ENCODE results near the gene HMG20B. TPM values are rescaled to one million over a fixed set of nuclear protein-coding genes. Genes with fewer than 3 reads are reported as not detected.

Gene HMG20B
- total RNA-seq, 1 donor from 2014 or later = 37.0 TPM

DNA sequence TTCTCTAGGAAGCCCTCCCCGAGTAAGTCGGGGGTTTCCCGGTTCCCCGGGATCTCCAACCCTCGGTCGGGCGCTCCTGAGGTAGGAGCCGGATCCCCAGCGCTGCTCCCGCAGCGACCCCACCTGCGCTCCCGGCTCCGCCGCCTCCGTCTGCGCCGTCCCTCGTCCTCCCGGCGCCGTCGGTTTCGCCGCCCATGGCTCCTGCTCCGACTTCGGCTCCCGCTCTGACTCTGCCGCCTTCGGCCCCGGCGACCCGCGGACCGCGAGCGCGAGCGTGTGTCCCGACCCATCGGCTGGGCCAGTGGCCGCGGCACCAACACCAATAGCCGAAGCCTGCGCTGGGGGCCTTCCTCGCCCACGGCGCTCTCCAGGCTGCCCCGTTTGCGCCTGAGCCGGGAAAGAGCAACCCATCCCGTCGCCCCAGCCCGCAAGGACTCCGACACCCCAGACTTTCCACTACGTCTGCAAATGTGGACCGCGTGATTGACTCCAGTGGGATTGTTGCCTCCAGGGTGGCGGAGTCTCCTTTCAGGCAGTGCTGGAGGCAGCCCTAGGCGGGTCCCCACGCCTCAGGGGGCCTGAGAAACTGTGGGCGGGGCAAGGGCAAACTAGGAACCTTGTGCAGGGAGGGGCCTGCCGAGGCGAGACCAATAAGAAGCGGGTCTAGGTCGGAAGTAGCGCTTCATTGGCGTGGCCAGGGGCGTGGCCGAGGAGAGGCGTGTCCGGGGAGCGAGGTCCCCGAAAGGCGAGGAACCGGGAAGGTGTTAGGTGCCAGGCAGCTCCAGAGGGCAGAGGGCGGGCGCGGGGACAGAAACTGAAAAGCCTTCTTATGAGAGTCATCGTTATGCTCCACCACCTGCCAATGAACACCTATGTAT is 54.0 kb downstream of the HMG20B start, which contains the start of gene CACTIN:
Gene CACTIN, minus strand, starts transcription at position 318 of the 878 bp plus-strand sequence. Its CDS starts 28 bp downstream, at position 290.
- DNase-seq (ENCODE audit: missing footprints) = peak; percentile 100

DNA sequence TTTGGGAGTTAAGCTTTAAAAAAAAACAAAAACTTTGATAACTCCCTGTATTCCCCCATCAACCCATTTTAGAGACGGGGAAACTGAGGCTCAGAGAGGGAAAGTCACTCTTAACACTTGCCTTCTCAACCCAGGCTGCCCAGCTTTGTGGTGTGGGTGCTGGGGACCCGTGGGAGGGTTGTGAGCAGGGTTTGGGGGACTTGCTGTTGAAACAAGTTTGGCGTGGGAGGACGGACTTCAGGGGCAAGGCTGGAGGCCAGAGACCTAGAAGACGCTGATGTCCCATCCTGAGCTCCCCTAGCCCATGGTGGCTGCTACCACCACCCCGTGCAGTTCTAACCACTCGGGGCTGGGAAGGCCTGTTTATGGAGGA is 54.6 kb downstream of the HMG20B start:
- no peak for ATAC-seq
- DNase-seq (ENCODE audit: missing footprints) = no peak
- intact Hi-C loops (cut with DNase I) = no loop called here

More for the DNA sequence above, 54.0 kb downstream of the HMG20B start, which contains the start of gene CACTIN:
- ATAC-seq = peak; percentile 98
- intact Hi-C loops (cut with DNase I) = no loop called here

Other genes with a start within 250 kb of the HMG20B start
- gene NFIC, start 206.4 kb upstream of the HMG20B start, total RNA-seq = 164 TPM
- gene SMIM24, start 92.4 kb upstream of the HMG20B start, total RNA-seq = not detected
- gene SMIM44, start 89.5 kb upstream of the HMG20B start, total RNA-seq = not detected
- 11.1 TPM for gene DOHH, start 72.3 kb upstream of the HMG20B start, total RNA-seq
- 19.4 TPM for gene FZR1, start 66.6 kb upstream of the HMG20B start, total RNA-seq
- not detected for gene TEKTIP1, start 33.8 kb upstream of the HMG20B start, total RNA-seq
- 23.7 TPM for gene MFSD12, start 15.4 kb upstream of the HMG20B start, total RNA-seq
- 2.7 TPM for gene GIPC3, start 12.5 kb downstream of the HMG20B start, total RNA-seq
- 4.1 TPM for gene TBXA2R, start 33.9 kb downstream of the HMG20B start, total RNA-seq
- gene CACTIN, start 53.8 kb downstream of the HMG20B start, total RNA-seq = 12.6 TPM
- 34.7 TPM for gene PIP5K1C, start 127.5 kb downstream of the HMG20B start, total RNA-seq
- 0.62 TPM for gene TJP3, start 135.4 kb downstream of the HMG20B start, total RNA-seq
- 12.7 TPM for gene APBA3, start 188.7 kb downstream of the HMG20B start, total RNA-seq
- 73.8 TPM for gene MRPL54, start 189.7 kb downstream of the HMG20B start, total RNA-seq
- gene RAX2, start 199.3 kb downstream of the HMG20B start, total RNA-seq = not detected
- 0.43 TPM for gene MATK, start 213.4 kb downstream of the HMG20B start, total RNA-seq

Data from Right ventricle myocardium inferior (tissue), 1 donor.